Measurements from ENCODE around the gene GRK4. TPM values are rescaled to one million over a fixed set of nuclear protein-coding genes. Genes with fewer than 3 reads are reported as not detected.
"Not testable (repeated sequence)": the region's sequence is repeated elsewhere in the genome, so short reads cannot be mapped to it uniquely, and the experiment has no call there.

The GRK4 gene
- total RNA-seq, 1 donor from 2014 or later: 3.5 TPM

DNA sequence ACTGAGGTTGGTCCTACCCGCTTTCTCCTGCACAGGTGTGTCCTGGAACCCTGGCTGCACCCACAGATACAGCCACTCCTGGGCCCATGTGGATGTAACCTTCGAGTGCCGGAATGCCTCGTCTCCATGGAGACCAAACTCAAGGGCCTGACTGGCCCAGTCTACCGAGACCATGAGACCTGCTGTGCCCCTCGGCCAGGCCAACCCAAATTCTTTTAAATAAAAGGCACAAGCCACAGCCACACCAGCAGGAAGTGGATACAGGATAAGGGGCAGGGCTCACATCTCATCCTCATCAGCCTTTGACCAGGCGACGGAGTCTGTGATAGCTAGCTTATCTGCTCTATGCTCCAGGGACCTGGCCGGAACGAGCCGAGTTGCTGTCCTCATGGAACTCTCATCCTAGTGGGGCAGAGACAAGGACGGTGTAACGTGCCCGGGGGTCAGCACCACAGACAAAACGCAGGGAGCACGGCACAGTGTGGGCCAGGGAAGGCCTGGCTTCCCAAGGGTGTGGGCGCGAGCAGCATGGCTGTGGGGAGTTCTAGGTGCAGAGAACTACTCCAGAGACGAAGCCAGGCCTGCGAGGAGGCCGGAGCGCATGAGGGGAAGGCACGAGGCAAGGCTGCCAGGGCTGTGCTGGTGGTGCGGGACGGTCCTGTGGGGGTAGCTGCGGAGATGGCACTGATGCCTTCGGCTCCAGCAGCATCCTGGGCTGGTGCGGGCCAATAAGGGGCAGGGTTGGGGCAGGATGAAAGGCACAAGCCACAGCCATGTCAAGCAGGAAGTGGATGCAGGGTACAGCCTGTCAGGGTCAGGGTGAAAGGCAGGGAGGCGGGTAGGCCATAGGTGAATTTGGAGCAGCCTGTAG lies 22.9 kb upstream of the GRK4 start:
- intact Hi-C loops (cut with micrococcal nuclease): no loop called here

DNA sequence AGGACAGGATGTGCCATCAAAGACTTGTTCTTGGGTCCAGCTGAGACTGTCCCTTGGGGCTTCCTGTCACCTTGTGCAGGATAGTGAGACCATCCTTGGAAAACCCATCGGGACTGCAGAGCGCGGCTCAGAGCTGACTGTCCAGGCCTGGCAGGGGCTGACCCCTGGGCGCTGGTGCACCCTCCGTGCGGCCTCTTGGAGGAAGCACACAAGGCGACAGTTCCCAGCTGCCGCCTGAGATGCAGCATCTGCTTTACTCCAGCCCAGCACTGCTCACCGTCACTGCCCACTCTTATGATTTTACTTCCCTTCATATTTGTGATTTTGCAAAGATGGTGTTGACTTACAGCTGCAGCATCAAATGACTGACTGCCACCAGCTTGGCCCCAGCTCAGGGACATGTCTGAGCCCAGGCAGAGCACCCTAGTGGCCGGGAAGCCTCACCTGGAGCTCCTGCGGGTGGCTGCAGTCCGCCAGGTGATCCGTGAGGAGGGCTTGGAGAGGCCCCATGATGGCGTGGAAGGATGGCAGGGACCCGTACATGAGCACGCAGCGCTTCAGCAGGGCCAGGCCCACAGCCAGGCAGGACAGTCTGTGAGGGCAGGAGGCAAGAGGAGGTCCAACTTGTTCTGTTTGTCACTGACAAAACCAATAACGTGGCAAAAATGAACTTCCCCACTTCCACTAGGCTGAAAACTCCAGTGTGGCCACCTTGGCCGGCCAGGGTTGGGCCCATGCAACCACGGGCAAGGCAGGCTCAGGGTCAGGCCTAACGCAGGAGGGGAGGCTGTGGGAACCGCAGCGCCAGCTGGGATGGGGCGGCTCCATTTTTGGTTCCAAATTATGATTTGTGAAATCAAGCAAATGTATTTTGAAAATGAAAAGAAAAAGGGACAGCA lies 22.0 kb upstream of the GRK4 start:
- intact Hi-C loops (cut with micrococcal nuclease): no loop called here

DNA sequence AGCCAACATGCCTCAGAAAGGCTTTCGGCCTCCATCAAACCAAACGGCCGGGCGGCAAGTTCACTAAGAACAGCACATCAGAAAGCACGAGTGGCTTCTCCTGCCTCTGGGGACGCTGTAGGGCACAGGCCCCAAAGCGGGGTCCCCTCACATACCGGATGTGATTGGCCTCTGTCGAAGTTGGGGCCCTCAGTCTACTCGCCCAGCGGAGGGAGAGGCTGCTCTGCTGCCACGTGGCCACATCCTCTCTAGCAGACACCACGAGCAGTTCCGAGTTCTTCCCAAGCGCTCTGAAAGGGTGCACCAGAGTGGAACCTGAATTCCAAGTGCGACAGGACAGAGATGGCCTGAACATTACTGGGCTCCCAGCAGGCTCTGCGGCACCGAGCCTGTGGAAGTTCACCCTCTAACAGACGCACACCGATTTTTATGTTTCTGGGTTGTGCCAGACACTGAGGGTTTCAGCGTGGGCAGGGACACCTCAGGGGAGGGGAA lies 21.3 kb upstream of the GRK4 start:
- intact Hi-C loops (cut with micrococcal nuclease): no loop called here

DNA sequence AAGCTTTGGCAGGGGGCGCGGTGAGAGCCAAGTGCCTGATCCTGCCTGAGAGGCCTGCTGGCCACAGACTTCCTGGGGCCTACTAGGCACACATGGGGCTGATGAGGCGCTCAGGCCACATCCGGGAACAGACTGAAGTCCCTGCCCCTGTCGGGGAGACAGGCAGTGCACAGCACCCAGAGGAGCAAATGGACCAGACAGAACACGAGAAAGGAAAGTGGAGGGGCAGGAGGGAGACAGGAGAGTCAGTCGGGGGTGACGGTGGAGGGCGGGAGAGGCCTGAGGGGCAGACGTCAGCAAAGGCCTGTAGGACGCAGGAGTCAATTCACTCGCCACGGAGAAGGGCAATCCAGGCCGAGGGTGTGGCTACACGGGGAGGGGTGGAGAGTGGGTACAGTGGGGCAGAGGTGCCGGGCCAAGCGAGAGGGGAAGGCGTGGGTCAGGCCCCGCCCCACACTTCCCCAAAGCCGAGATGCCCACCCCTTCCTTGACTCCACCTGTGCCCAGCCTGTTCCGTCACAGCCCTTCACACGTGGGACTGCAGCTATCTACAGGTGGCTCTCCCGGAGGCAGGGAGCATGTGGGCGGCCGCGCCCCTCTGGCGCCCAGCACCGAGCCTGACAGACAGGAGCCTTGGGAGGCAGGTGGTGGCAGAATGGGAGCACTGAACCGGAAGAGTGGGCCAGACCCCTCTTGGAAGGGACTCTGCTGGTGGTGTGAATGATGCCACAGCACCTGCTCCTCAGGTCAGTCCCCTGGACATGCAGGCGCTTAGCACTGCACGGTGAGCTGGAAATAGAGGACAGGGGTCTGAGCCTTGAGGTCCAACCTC lies 20.6 kb upstream of the GRK4 start:
- intact Hi-C loops (cut with micrococcal nuclease): no loop called here

DNA sequence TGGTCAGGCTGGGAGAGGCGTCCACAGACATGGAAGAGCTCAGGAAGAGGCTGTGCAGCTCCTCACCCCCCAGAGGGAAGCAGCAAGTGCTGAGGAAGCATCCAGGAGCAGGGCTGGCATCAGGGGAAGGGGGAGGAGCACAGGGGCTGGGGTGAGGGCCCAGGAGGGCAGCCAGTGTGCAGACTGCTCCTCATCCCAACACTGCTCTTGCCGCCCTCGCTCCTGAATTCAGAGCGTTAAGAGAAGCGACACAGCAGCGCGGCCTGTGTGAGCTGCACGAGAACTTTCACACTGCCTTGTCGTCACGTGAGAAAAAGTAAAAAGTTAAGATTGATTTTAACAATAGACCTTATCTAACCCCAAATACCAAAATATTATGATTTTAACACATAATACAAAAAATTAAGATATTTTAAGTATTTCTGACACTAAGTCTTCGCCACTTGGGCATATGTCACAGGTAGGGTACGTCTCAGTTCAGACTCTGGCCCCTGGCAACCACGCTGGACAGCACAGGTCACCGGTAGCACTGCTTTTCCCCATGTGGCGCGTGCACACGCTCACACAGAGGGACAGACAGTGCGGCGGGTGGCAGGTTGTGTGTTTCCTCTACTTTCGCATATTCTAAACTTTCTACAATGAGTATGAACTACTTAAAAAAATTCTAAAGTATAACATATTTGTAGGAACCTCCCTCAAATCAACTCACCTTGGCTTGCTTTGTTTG lies 19.8 kb upstream of the GRK4 start:
- intact Hi-C loops (cut with micrococcal nuclease): no loop called here

DNA sequence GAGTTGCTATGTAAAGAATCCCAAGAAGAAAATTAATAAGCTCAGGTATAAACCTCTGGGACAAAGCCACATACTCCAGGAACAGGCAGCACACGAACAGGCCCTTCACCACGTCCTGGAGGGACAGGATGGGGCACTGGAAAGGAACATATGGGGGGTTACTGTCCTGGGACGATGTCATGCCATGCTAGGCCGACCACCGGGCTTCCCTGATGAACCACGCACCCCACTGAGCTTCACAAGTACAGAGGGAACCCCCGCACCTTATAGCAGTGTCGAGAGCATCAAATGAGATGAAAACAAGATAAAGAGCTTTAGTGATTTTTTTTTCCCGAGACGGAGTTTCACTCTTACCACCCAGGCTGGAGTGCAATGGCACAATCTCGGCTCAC lies 19.3 kb upstream of the GRK4 start:
- intact Hi-C loops (cut with micrococcal nuclease): no loop called here

DNA sequence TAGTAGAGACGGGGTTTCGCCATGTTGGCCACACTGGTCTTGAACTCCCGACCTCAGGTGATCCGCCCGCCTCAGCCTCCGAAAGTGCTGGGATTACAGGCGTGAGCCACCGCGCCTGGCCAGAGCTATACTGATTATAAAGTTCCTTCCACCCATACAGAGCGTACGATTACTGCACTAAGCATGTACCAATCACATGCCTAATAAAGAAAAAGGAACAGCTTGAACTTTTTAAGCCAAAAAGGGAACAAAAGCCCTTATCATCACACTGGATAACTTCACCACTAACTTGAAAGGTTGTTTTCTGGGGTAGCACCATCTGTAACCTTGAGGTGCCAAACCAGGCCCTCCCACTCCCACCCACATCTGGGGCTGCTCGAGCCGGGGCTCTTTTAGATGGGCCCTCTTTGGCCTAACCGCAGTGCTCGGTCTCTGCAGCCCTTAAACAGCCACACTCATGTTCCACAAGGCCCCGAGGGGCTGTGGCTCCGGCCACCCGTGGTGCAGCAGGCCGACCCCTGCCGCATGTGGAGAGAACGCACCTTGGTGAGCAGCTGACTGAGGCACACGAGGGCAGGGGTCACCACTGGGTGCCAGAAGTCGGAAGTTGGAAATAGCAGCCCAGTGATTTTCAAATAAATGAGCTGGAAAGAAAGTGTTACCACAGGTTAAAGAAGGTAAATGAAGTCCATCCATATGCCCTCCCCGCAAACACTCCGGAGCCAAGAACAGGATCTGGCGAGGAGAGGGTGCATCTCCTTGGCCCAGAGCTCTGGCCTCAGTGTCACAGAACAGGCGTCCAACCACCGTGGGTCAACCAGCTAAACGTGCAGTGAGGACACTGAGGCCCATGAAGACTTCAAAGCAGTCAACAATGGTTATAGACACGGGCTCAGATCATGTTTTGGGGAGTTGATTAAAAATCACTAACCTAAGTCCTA lies 18.5 kb upstream of the GRK4 start:
- intact Hi-C loops (cut with micrococcal nuclease): no loop called here

DNA sequence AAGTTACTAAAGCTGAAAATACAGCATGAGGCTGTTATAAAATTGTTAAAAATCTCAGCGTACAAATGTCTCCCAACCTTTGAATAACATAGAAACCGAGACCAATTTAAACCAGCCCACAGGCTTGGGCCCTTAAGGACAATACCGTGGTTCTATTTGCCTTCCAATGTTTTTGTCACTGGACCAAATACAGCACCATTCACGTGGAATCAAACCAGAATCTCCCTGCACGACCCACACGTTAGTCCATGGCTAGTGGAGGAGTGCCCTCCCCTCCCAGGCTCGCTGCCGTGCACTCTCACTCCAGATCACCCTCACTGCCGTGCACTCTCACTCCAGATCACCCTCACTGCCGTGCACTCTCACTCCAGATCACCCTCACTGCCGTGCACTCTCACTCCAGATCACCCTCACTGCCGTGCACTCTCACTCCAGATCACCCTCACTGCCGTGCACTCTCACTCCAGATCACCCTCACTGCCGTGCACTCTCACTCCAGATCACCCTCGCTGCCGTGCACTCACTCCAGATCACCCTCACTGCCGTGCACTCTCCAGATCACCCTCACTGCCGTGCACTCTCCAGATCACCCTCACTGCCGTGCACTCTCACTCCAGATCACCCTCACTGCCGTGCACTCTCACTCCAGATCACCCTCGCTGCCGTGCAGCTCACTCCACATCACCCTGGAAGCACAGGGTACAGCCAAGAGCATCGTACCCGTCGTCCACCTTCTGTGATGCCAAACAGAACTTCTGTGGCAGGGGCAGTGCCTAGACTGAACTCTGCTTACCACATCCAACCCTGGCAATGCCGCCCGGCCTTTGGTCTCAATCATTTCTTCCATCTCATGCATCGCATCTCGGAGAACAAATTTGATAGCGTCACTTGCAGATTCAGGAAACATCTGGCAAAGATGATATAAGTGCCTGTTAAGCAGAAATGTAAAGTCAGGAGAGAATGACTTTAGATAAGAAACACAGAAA lies 17.5 kb upstream of the GRK4 start:
- intact Hi-C loops (cut with micrococcal nuclease): not testable (repeated sequence)

DNA sequence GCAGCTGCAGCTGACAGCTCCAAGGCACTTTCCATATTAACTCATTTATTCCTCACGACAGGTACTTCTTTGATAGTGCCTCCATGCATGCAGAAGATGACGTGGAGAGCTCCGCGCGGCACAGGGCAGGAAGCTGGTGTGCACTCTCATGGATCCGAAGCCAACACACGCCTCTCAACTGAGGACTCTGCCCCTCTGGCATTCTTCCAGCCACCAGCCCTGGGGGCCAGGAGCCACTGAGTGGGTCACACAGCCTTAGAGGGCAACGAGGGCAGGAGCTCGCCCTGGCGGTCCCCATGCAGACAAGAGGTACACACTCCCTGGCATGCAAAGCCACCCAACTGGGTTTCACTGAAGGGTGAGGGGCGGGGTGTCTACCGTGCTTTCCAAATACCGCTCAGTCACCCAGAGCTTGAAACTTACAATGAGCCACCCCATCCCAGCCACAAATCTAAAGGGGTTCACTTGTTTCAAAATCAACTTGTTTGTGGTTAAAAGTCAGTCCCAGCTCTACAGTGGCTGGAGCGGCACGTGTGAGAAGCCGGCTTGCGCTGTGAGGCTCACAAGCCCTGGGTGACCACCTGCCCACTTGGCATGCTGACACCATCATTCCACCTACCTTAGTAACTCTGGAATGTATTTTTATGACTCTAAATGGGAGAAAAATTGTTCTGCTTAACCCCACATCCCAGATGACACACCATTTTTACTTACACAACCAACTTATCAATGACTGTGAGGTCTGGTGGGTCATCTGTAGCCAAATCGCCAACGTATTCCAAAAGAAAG lies 16.4 kb upstream of the GRK4 start:
- intact Hi-C loops (cut with micrococcal nuclease): no loop called here

DNA sequence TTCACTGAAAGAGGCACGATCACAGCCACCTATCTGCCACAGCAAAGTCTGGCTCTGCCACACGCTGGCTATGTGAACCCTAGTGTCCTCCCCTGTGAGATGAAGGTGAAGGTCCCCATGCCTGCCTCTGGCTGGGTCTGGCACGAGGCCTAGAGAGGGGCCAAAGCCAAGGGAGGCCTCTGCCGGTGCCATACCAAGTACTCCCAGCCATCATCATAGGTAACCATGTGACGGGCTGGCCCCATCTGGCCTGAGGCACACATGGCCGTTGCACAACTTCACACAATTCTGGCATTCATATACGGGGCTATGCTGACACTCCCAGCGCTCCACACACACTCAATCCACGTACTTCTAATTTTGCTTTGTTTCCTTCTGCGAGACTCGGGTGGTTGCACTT lies 15.4 kb upstream of the GRK4 start:
- intact Hi-C loops (cut with micrococcal nuclease): no loop called here

DNA sequence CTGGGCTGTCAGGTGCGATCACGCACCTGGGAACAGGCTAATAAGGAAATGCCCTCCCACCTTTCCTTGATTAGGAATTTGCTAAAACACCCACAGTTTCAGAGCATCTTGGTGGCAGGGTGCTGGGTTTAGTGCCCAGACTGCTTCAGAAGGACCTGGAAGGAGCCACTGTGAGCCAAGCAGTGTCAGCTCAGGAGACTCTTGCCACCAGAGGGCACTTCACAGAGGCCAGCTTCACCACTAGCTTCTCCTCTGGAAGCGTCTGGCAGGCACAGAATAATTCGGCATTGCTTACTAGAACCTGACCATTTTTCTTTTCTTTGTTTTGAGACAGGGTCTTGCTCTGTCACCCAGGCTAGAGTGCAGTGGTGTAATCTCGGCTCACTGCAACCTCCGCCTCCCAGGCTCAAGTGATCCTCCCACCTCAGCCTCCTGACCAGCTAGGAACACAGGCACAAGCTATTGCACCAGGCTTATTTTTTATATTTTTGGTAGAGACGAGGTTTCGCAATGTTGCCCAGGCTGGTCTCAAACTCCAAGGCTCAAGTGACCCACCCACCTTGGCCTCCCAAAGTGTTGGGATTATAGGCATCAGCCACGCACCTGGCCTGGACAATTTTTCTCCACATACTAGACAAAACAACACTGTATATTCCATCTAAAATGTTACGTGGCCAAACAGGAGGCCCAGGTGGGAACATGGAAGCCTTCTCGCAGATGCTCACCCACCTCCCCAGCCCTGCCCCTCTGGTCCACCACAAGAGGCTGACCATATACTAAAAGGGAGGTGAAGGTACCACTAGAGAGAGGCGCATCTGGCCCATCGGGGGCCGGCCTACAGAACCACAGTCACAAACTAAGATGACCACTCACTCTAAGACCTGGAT lies 14.2 kb upstream of the GRK4 start:
- intact Hi-C loops (cut with micrococcal nuclease): no loop called here

DNA sequence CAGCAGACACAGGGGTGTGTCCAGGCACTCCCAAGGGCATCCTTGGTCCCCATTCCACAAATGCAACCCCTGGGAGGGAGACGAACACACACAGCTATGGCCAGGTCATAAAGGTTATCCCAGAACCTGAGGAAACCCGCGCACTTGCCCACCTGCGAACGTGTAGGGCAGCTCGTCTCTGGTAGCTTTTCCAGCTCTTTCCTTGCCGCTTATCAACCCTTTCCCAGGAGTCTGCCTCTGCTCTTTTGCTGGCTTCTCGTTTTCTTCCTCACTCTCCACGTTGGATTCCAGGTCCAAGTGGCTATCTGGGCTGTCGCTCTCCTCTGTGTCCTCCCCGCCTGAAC lies 13.6 kb upstream of the GRK4 start:
- intact Hi-C loops (cut with micrococcal nuclease): no loop called here

DNA sequence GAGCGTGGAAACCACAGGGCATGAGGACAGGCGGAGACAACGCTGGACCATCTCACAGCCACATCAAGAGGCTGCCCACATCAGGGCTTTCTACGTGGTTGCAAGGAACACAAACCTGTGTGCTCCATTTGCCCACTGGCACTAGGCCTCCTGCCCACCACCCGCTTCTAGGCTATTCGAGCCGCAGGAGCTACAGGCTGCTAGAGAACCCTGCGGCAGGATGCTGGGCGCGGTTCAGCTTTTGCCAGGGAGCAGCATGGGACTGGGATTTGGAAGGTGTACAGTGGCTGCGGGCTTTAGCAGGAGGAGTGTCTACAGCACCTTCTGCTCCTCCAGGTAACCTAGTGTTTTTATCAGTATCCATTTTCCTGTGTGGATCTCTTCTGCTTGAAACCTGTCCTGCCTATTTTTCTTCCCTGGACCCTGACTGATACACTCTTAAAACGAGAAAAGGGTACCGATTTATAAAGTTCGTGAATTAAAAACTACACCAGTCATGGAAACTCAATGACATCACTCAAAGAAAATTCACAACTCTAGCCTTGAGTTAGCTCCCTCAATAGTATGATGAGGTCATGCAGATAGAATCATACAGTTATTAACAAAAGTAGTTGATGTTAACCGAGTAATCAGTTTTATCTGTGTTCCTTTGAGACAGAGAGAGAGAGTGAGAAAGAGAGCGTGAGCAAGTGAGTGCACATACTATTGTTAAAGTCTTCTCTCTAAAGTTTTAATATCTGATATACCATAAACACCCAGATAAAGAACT lies 13.0 kb upstream of the GRK4 start:
- intact Hi-C loops (cut with micrococcal nuclease): no loop called here

DNA sequence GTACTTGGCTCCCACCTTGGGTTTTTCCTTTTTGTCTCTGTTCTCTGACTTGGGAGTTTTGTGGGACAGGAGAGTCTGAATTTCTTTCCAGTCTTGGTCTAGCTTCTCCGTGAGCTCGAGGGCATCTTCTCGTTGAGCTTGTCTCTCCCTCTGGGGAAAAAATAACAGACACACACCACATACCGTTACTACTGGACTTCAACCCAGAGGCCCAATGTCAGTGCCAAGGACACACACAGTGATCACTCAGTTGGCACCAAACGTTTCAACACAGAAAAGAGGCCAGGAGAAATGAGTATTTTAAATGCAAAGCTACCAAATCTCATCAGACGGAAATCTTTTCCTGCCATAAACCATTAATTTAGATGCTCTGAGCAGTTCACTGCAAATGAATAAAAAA lies 9.9 kb upstream of the GRK4 start:
- intact Hi-C loops (cut with micrococcal nuclease): no loop called here

DNA sequence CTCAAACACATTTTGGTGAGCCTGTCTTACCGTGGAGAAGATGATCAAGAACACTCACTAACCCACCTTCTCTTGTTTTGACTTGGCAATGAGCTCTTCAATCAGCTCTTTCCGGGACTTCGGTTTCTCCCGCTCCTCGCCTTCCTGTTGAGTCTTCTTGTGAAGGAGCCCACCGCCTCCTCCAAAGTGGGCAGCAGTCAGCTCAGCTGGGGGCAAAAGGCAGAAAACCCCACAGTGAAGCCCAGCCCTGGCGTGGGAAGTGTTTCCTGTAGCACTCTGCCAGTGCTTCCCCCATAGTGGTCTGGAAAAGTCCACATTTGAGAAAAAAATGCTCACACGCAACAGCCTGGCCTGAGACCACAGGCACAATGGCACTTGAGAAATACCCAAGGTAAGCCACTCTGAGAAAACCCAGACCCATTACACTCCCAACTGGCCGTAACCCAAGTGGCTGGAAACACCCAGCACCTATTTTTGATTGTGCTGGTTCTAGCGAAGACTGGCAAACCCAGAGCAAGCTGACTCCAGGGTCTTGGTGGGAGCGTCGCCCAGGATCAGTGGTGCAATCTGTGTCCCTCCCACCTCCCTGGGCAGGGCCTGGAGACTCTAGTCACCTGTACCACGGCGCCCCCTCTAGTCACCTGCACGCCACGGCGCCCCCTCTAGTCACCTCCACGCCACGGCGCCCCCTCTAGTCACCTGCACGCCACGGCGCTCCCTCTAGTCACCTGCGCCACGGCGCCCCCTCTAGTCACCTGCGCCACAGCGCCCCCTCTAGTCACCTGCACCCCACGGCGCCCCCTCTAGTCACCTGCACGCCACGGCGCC lies 8.8 kb upstream of the GRK4 start:
- intact Hi-C loops (cut with micrococcal nuclease): loop anchor here (1.0 to 2.0 kb wide), 2 partner anchors 8 to 18 kb away; no protein-coding TSS in a partner anchor

Measured in T-helper 2 cell treated with Interferon-gamma antibody and Interleukin-4, amounts not matched to agents 100 ng/mL and 5 ng/mL, for 36 hours (primary cell).